Heart right ventricle (tissue), 16 donors: ENCODE results near the gene CLEC19A. TPM values are rescaled to one million over a fixed set of nuclear protein-coding genes. Genes with fewer than 3 reads are reported as not detected.

Experiments
- ATAC-seq, 8 donors: fragments of 200-7000 bp; cut with Tn5 transposase; one replicate each; pipeline ENCODE4 v1.9.1; 2020; ENCODE audit warnings: mild to moderate bottlenecking in 8 of 8, moderate library complexity in 8 of 8, moderate number of reproducible peaks in 1 of 8
- DNase-seq, 2 donors: peaks; one replicate each; pipeline ENCODE4 v3.0.0-alpha.2; 2020
- H3K27ac ChIP-seq, 10 donors: fragments of 200-600 bp; sonication (generic) in 2 of 10; one replicate each; pipeline versions ENCODE4 v1.5.0 to v1.8.0; 2020 to 2022; ENCODE audit warnings: mild to moderate bottlenecking in 3 of 10
- H3K27me3 ChIP-seq, 7 donors: fragments of 200-600 bp; one replicate each; pipeline ENCODE4 v1.8.0; 2021 to 2022; ENCODE audit warnings: mild to moderate bottlenecking in 2 of 7
- H3K36me3 ChIP-seq, 9 donors: fragments of 200-600 bp; sonication (generic) in 1 of 9; one replicate each; pipeline versions ENCODE4 v1.5.0 to v1.8.0; 2020 to 2022; ENCODE audit warnings: mild to moderate bottlenecking in 2 of 9
- H3K4me1 ChIP-seq, 9 donors: fragments of 200-600 bp; sonication (generic) in 1 of 9; one replicate each; pipeline versions ENCODE4 v1.5.0 to v1.8.0; 2020 to 2022; ENCODE audit warnings: mild to moderate bottlenecking in 4 of 9
- H3K4me3 ChIP-seq, 10 donors: fragments of 200-600 bp; sonication (generic) in 2 of 10; one replicate each; pipeline versions ENCODE4 v1.5.0 to v1.8.0; 2020 to 2022; ENCODE audit warnings: mild to moderate bottlenecking in 7 of 10, moderate library complexity in 2 of 10
- H3K9me3 ChIP-seq, 11 donors: fragments of 200-600 bp in 10 of 11; sonication (generic) in 2 of 11; one replicate each; pipeline versions ENCODE4 v1.5.0 to v1.8.0; 2013 to 2022; ENCODE audit warnings: mild to moderate bottlenecking in 2 of 11, control low read depth in 1 of 11, moderate library complexity in 1 of 11
- CTCF ChIP-seq, 9 donors: fragments of 200-600 bp; sonication (generic) in 2 of 9; IDR thresholded peaks; one replicate each; pipeline versions ENCODE4 v1.5.0 to v1.8.0; 2021 to 2022; ENCODE audit warnings: antibody characterized with exemption in 9 of 9, mild to moderate bottlenecking in 5 of 9, moderate library complexity in 1 of 9
- WGBS, 2 donors: extraction: QIAGEN DNeasy Blood & Tissue Kit; methylation state at CpG; one replicate each; pipeline ENCODE4 v1.1.7; 2013; ENCODE audit warnings: inconsistent platforms in 1 of 2; 5-methylcytosine and 5-hydroxymethylcytosine counted together
- intact Hi-C, 10 donors: fragments of 100-400 bp; cut with DNase I; formaldehyde crosslinking; loops; one replicate each; pipeline versions ENCODE4 v1.11.1 to v1.14.2; 2022
- polyA plus RNA-seq, 2 donors: library from polyadenylated mRNA; stranded (reverse); fragments of 200-250 nt; gene quantifications; one replicate each; pipeline ENCODE4 v1.2.3, GENCODE V29; 2013
- total RNA-seq, 10 donors: library from RNA; stranded (reverse); fragmentation: NEBNext Ultra II Directional in 3 of 10; extraction: Animal tissue kit (Norgen Biotek cat#: 25700) in 3 of 10; gene quantifications; one replicate each; pipeline versions ENCODE4 v1.2.1 to v1.2.4, GENCODE V29; 2021 to 2023
- donor health status: Arrhythmogenic right ventricular cardiomyopathy.
- donor health status: ischemic (EF 13 %, LVEDD 7.1; RV severe dilation, severe dysfunction).
- donor health status: healthy with polysubstance abuse.
- donor health status: DM: no; HTN: yes; CAD: no.
- donor health status: DM: no; HTN: no; CAD: no.
- donor health status: ischemic (EF 25% LVEDD 6.9; RV normal size, moderate dysfunction).
- donor health status: ischemic (EF 25% LVEDD 5.7; RV mildly dilated, moderate dysfunction).
- donor health status: healthy.
- donor health status: DM: yes; HTN: yes; CAD: no.
- donor health status: Ischemic cardiomyopathy.
- donor health status: ischemic (EF 35%, LVEDD 5.7; RV mildly dilated, moderate dysfunction).
- donor health status: nonischemic (EF 11% LVEDD 7.7; RV severe dilation, severe dysfunction).
- donor health status: DM: yes; HTN: yes; CAD: no.
- donor health status: PGD.
- donor health status: ischemic (EF 29% LVEDD 5.4; RV normal size, mild dysfunction).
- donor health status: nonischemic (EF 23%, LVEDD 6.1; RV moderate dilation, normal function).

CLEC19A gene
- total and polyA plus RNA-seq, 12 donors, result not detected

DNA sequence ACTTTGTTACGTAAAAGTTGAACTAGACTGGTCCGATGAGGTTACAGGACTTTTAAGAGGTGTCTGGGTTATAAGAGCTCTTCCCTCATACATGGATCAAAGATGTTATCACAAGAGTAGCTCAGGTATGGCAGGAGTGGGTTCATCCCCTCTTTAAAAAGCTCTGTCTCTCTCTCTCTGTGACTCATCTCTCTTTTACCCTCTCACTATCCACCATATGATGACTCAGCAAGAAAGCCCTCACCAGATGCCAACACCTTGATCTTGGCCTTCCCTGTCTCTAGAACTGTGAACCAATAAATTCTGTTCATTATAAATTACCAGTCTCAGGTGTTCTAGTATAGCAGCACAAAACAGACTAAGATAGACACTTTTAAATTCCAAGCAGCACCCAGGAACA lies 1.9 kb upstream of the CLEC19A start:
- no peaks in the 10 kb centered on the region for H3K9me3 ChIP-seq
- H3K27ac ChIP-seq, result no peak overlapping the region
- no peak for TF ChIP-seq CTCF (IDR thresholded peaks at IDR 0.05)
- H3K27me3 ChIP-seq, result peaks cover 0 to 15% (median 0%) of the 10 kb centered on the region in 7 donors
- DNase-seq (no peak), ATAC-seq (no peak)
- H3K4me1 ChIP-seq, result no peaks in the 10 kb centered on the region
- intact Hi-C loops, result no loop called here
- H3K4me3 ChIP-seq, result no peak overlapping the region
- no peaks in the 10 kb centered on the region for H3K36me3 ChIP-seq
- WGBS, 2 donors, result 83 to 89% methylated on average over 2 of the region's 2 CpGs

DNA sequence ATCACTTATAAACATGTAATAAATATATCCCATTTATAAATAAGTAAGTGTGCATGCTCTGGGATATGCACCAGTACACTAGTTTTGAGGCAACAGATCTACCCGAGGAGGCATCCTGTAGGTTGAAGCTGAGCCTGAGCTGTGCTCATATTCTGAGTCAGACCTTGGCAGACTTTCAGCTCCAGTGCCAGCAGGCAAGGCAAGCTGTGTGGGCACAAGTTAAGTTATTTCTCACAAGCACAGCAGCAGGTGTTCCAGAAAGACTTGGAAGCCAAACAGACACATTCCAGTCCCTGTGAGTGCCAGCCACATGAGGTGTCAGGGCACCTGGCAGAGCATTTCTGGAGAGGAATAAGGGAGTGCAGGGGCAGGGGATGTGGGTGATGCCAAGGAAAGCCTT lies 1.3 kb upstream of the CLEC19A start:
- intact Hi-C loops, result no loop called here
- WGBS, 2 donors, result 50 to 59% methylated on average over 1 of the region's 1 CpG
- DNase-seq, result no peak
- peak in 2 of 8 donors; percentile 66 to 67 for ATAC-seq
- Histone ChIP-seq H3K36me3 (no peaks in the 10 kb centered on the region), H3K4me1 (no peaks in the 10 kb centered on the region), H3K27ac (no peak overlapping the region), H3K9me3 (no peaks in the 10 kb centered on the region), H3K27me3 (peaks cover 0 to 18% (median 1%) of the 10 kb centered on the region in 7 donors), H3K4me3 (no peak overlapping the region)
- no peak for TF ChIP-seq CTCF (IDR thresholded peaks at IDR 0.05)

DNA sequence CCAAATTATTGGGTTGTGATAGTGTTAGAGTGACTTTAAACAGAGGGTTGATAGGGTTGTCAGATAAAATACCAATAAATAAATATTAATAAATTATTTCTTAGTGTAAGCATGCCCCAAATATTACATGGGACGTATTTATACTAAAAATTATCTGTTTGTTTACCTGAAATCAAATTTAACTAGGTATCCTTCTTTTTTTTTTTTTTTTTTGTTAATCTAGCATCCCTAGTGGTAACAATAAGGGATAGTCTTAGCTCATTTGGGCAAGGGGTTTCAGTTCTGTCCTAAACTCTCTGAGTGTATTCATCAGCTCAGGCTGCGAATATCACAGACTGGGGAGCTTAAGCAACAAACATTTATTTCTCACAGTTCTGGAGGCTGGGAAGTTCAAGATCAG lies 1.3 kb downstream of the CLEC19A start:
- DNase-seq, result no peak
- intact Hi-C loops, result no loop called here
- WGBS, 2 donors, result 74 to 86% methylated on average over 2 of the region's 2 CpGs

GRCh38 chr16:19287241-19287640 lies 1.7 kb downstream of the CLEC19A start:
- WGBS, 2 donors, result 77 to 86% methylated on average over 4 of the region's 4 CpGs
- peaks cover 0 to 18% (median 5%) of the 10 kb centered on the region in 7 donors for H3K27me3 ChIP-seq
- ATAC-seq (no peak), DNase-seq (no peak)
- H3K9me3 ChIP-seq, result no peaks in the 10 kb centered on the region
- no peak overlapping the region for H3K4me3 ChIP-seq
- intact Hi-C loops, result no loop called here
- no peaks in the 10 kb centered on the region for H3K4me1 ChIP-seq
- TF ChIP-seq CTCF (IDR thresholded peaks at IDR 0.05), result no peak
- H3K27ac ChIP-seq, result no peak overlapping the region
- no peaks in the 10 kb centered on the region for H3K36me3 ChIP-seq

More for the DNA sequence above, 1.3 kb downstream of the CLEC19A start:
- H3K4me1 ChIP-seq, result no peaks in the 10 kb centered on the region
- no peak for ATAC-seq
- H3K27ac ChIP-seq, result no peak overlapping the region
- H3K9me3 ChIP-seq, result no peaks in the 10 kb centered on the region
- H3K4me3 ChIP-seq, result no peak overlapping the region
- no peaks in the 10 kb centered on the region for H3K36me3 ChIP-seq
- no peak for TF ChIP-seq CTCF (IDR thresholded peaks at IDR 0.05)
- peaks cover 0 to 18% (median 5%) of the 10 kb centered on the region in 7 donors for H3K27me3 ChIP-seq
